Tibial artery (tissue), 4 donors: ENCODE results near the gene SMCO3.
A peak's percentile ranks its signal among the peaks of the same experiment; 100 is the strongest.

Experiments used
- DNase-seq, 2 donors: peaks; one replicate each; pipeline ENCODE4 v3.0.0-alpha.2; 2019
- H3K27ac ChIP-seq, 2 donors: fragments of 200-600 bp; sonication (generic) in 1 of 2; 1 replicate in 1 of 2; 2 replicates in 1 of 2; pipeline ENCODE4 v1.5.1; 2018 to 2019; ENCODE audit warnings: mild to moderate bottlenecking in 1 of 2
- H3K27me3 ChIP-seq, 2 donors: fragments of 200-600 bp; sonication (generic) in 1 of 2; one replicate each; pipeline versions ENCODE4 v1.5.1 to v1.6.0; 2016 to 2019
- H3K36me3 ChIP-seq, 3 donors: fragments of 200-600 bp; sonication (generic) in 2 of 3; one replicate each; pipeline ENCODE4 v1.5.1; 2016 to 2019; ENCODE audit warnings: mild to moderate bottlenecking in 2 of 3
- H3K4me1 ChIP-seq, 4 donors: fragments of 200-600 bp; sonication (generic) in 2 of 4; 1 replicate in 3 of 4; 2 replicates in 1 of 4; pipeline ENCODE4 v1.5.1; 2016 to 2019
- H3K4me3 ChIP-seq, 2 donors: fragments of 200-600 bp; sonication (generic) in 1 of 2; 1 replicate in 1 of 2; 2 replicates in 1 of 2; pipeline ENCODE4 v1.5.1; 2018 to 2019; ENCODE audit warnings: mild to moderate bottlenecking in 2 of 2
- H3K9me3 ChIP-seq, 3 donors: fragments of 200-600 bp; sonication (generic) in 1 of 3; one replicate each; pipeline ENCODE4 v1.5.1; 2016 to 2019
- intact Hi-C: fragments of 100-400 bp; cut with DNase I; formaldehyde crosslinking; loops from one replicate; pipeline ENCODE4 v1.15.0; 2023; ENCODE audit warnings: low total_unique reads
- TF ChIP-seq, protein P1 (sequence below), 2 experiments: fragments of 200-600 bp in 1 of 2; fragments of 450-650 bp in 1 of 2; IDR thresholded peaks; one replicate each; pipeline ENCODE4 v1.5.1; 2017 to 2019; ENCODE audit warnings: antibody characterized with exemption in 2 of 2, mild to moderate bottlenecking in 1 of 2, moderate library complexity in 1 of 2

SMCO3 gene

DNA sequence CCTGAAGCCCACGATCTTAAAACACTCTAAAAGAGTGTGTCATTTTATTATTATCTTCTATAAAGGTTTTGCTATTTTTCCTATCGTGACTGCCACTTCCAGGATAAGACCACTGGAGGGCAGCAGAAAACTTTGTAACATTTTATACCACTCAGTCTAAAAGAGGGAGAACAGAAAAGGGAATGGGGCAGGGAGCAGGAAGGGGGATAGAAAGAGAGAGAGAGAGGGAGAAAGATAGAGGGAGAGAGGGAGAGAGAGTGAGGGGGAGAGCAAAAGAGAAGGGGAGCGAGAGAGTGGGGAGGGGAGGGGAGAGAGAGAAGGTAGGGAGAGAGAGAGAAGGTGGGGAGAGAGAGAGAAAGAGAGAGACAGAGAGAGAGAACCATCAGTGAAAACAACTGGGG lies 31.4 kb upstream of the SMCO3 start:
- H3K36me3 ChIP-seq, result no peaks in the 10 kb centered on the region
- H3K27me3 ChIP-seq, result no peaks in the 10 kb centered on the region
- TF ChIP-seq, protein P1, sequence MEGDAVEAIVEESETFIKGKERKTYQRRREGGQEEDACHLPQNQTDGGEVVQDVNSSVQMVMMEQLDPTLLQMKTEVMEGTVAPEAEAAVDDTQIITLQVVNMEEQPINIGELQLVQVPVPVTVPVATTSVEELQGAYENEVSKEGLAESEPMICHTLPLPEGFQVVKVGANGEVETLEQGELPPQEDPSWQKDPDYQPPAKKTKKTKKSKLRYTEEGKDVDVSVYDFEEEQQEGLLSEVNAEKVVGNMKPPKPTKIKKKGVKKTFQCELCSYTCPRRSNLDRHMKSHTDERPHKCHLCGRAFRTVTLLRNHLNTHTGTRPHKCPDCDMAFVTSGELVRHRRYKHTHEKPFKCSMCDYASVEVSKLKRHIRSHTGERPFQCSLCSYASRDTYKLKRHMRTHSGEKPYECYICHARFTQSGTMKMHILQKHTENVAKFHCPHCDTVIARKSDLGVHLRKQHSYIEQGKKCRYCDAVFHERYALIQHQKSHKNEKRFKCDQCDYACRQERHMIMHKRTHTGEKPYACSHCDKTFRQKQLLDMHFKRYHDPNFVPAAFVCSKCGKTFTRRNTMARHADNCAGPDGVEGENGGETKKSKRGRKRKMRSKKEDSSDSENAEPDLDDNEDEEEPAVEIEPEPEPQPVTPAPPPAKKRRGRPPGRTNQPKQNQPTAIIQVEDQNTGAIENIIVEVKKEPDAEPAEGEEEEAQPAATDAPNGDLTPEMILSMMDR (IDR thresholded peaks at IDR 0.05), result peak; percentile 66 to 87
- intact Hi-C loops, result loop anchor here (5.0 kb wide), 2 partner anchors 42 to 142 kb away; partner anchors contain the start of gene MGP
- peak overlapping the region; percentile 49 to 80 for H3K27ac ChIP-seq
- DNase-seq, result peak; percentile 64 to 65
- peaks cover 0 to 87% (median 42%) of the 10 kb centered on the region in 4 donors for H3K4me1 ChIP-seq
- no peaks in the 10 kb centered on the region for H3K9me3 ChIP-seq
- no peak overlapping the region for H3K4me3 ChIP-seq

DNA sequence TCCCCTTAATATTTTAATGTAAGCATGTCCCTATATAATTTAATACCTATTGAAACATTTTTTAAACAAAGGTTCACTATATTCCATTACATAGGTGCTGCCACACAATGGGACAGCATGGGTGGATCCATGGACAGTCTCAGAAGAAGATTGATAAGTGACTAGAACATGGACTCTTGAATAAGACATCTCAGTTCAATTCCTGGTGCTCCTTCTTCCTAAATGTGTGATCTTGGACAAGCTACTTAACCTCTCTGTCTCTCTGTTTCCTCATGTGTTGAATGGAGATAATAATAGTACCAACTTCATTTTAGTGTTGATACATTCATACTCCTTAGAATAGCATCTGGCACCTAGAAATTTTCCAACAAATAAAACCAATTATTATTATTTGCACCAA lies 30.4 kb upstream of the SMCO3 start:
- Histone ChIP-seq H3K4me3 (no peak overlapping the region), H3K36me3 (no peaks in the 10 kb centered on the region), H3K27me3 (no peaks in the 10 kb centered on the region), H3K9me3 (no peaks in the 10 kb centered on the region), H3K27ac (peak overlapping the region in 1 of 2 donors; percentile 80), H3K4me1 (peaks cover 0 to 84% (median 46%) of the 10 kb centered on the region in 4 donors)
- no peak for DNase-seq
- TF ChIP-seq, protein P1 (IDR thresholded peaks at IDR 0.05), result no peak
- intact Hi-C loops, result loop anchor here (5.0 kb wide), 1 partner anchor 153 kb away; no protein-coding TSS in a partner anchor

DNA sequence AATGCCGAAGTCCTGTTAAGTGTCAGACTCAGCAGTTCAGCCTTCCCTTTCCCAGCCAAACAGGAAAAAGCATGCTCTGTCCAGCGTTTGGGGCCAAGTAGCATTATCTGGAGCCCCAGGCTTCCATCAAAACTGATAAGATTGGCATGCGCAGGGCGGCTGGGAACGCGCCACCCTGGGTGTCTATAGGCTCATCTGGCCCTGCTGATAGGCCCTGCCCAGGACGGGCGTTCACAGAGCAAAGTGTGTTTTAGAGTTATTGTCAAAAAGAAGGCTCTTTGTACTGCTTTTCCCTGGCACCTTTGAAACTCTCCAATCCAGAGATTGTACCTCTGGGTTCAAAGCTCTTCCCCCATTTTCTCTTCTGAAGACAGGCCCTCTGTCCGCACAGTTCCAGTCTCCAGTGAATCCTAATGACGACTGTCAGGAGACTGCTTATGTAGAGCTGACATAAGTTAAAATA lies 29.5 kb upstream of the SMCO3 start, which contains the start of gene ART4:
Gene ART4 (minus strand): TSS at position 102 of the 463 bp plus-strand sequence. CDS start 413 bp downstream, outside the sequence.
- intact Hi-C loops, result loop anchor here (5.0 kb wide), 1 partner anchor 154 kb away; no protein-coding TSS in a partner anchor
- Histone ChIP-seq H3K9me3 (no peaks in the 10 kb centered on the region), H3K4me3 (peak within 1 kb of the TSS; percentile 30 to 35), H3K4me1 (peaks cover 0 to 80% (median 42%) of the 10 kb centered on the region in 4 donors), H3K27me3 (no peaks in the 10 kb centered on the region), H3K27ac (peak within 1 kb of the TSS; percentile 80), H3K36me3 (no peaks in the 10 kb centered on the region)
- DNase-seq, result peak in 1 of 2 donors; percentile 41
- TF ChIP-seq, protein P1 (IDR thresholded peaks at IDR 0.05), result no peak

DNA sequence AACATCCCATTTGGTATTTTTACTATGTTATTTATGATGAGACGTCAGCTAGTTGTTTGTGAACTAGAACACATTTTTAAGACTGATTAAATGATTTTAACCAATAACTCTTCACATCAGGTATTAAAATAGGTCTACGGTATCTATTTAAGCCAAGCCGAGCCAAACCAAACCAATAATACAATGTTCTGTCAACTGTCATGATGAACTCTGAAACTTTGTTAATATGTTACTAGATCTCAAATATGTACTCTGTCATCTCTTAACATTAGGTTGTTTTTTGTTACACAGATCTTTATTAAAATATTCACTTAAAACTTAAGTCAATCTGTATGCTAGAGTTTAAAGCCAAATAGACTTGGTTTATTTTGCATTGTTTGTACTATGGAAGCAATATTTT lies 28.3 kb upstream of the SMCO3 start:
- H3K27ac ChIP-seq, result peak overlapping the region; percentile 80
- TF ChIP-seq, protein P1 (IDR thresholded peaks at IDR 0.05), result no peak
- peaks cover 0 to 75% (median 41%) of the 10 kb centered on the region in 4 donors for H3K4me1 ChIP-seq
- no peaks in the 10 kb centered on the region for H3K9me3 ChIP-seq
- no peaks in the 10 kb centered on the region for H3K36me3 ChIP-seq
- no peaks in the 10 kb centered on the region for H3K27me3 ChIP-seq
- intact Hi-C loops, result loop anchor here (5.0 kb wide), 1 partner anchor 155 kb away; no protein-coding TSS in a partner anchor
- no peak for DNase-seq
- peak overlapping the region; percentile 30 to 35 for H3K4me3 ChIP-seq

DNA sequence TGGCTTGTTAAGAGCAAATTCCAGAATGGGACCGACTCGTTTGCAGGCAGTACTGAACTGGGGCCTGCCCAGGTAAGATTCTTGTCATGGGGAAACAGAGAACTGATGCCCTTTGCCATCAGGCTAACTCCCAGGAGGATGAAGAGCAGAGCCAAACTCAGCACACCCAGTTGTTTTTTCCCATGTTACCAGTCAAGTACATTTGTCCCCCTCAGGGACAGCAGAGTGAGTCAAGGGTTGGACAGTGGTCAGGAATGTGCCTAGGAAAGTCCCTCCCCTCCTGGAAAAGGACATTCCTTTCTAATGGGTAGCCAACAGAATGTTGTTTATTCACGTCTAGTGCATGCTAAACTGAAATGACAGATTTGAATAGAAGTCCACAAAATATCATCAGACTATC lies 27.8 kb upstream of the SMCO3 start:
- H3K36me3 ChIP-seq, result no peaks in the 10 kb centered on the region
- peak; percentile 80 to 90 for DNase-seq
- intact Hi-C loops, result loop anchor here (5.0 kb wide), 1 partner anchor 156 kb away; no protein-coding TSS in a partner anchor
- H3K9me3 ChIP-seq, result no peaks in the 10 kb centered on the region
- peak overlapping the region; percentile 80 for H3K27ac ChIP-seq
- peak overlapping the region; percentile 30 to 35 for H3K4me3 ChIP-seq
- H3K27me3 ChIP-seq, result no peaks in the 10 kb centered on the region
- H3K4me1 ChIP-seq, result peaks cover 0 to 72% (median 38%) of the 10 kb centered on the region in 4 donors
- TF ChIP-seq, protein P1 (IDR thresholded peaks at IDR 0.05), result no peak
